ENCODE results near the gene PLA2G6. TPM values are rescaled to one million over a fixed set of nuclear protein-coding genes. Genes with fewer than 3 reads are reported as not detected.

Gene PLA2G6
- polyA plus RNA-seq, 2 of the 4 experiments (the other 2 are of a cell fraction) = 7.4 to 7.6 TPM

- Histone ChIP-seq H3K27ac (no peak overlapping the region), H3K4me2 (no peak overlapping the region), H3K4me3 (no peak overlapping the region), H3K9me3 (no peaks in the 10 kb centered on the region), H3K4me1 (no peaks in the 10 kb centered on the region)
- no peak for ATAC-seq
- TF ChIP-seq POLR2A (IDR thresholded peaks at IDR 0.05; ENCODE audit: low read length) = no peak
- no peak for TF ChIP-seq BHLHE40 (IDR thresholded peaks at IDR 0.05; ENCODE audit: low read depth, low read length)
- no peak for TF ChIP-seq HEYL (CRISPR knock-in tag; IDR thresholded peaks at IDR 0.05)
- TF ChIP-seq CHD4 (IDR thresholded peaks at IDR 0.05; ENCODE audit: borderline replicate concordance) = no peak
- TF ChIP-seq RCOR1 (IDR thresholded peaks at IDR 0.05; ENCODE audit: low read depth, low read length) = no peak
- no peak for TF ChIP-seq MAFK (IDR thresholded peaks at IDR 0.05; ENCODE audit: partially characterized antibody)
- TF ChIP-seq HOXB5 (CRISPR knock-in tag; IDR thresholded peaks at IDR 0.05) = no peak
- TF ChIP-seq PHF8 (IDR thresholded peaks at IDR 0.05; ENCODE audit: borderline replicate concordance, low read depth) = no peak
- TF ChIP-seq HOXA7 (CRISPR knock-in tag; IDR thresholded peaks at IDR 0.05) = no peak
- no peak for TF ChIP-seq EHMT2 (IDR thresholded peaks at IDR 0.05; ENCODE audit: low read depth)
- no peak for TF ChIP-seq TP53 (CRISPR knock-in tag; IDR thresholded peaks at IDR 0.05)
- no peak for FAIRE-seq
- WGBS (ENCODE audit: missing lambda C conversion rate) = 67% methylated on average over 6 of the region's 6 CpGs
- POLR2A ChIA-PET = interaction anchor here (0.6 kb wide), 1 partner anchor 161 kb away, joined by 3 read pairs; no protein-coding TSS in a partner anchor
- CTCF ChIA-PET = no interaction called here
- DNase-seq (ENCODE audit: low read depth in 1 of 2, low spot score in 1 of 2) = no peak
Observed at GRCh38 chr22:38193580-38193979, 11.9 kb upstream of the PLA2G6 start.

- DNase-seq (ENCODE audit: low read depth in 1 of 2, low spot score in 1 of 2) (no peak), FAIRE-seq (no peak), ATAC-seq (no peak)
- Histone ChIP-seq H3K4me2 (no peak overlapping the region), H3K27ac (no peak overlapping the region), H3K4me1 (peaks cover 7% of the 10 kb centered on the region), H3K4me3 (no peak overlapping the region), H3K9me3 (no peaks in the 10 kb centered on the region)
- TF ChIP-seq HOXB13 (CRISPR knock-in tag; IDR thresholded peaks at IDR 0.05; ENCODE audit: low read depth) (no peak), BHLHE40 (IDR thresholded peaks at IDR 0.05; ENCODE audit: low read depth, low read length) (no peak), EHMT2 (IDR thresholded peaks at IDR 0.05; ENCODE audit: low read depth) (no peak), TP53 (CRISPR knock-in tag; IDR thresholded peaks at IDR 0.05) (no peak), KDM1A (IDR thresholded peaks at IDR 0.05; ENCODE audit: low read depth) (no peak), CHD4 (IDR thresholded peaks at IDR 0.05; ENCODE audit: borderline replicate concordance) (no peak), FOSB (CRISPR knock-in tag; IDR thresholded peaks at IDR 0.05) (no peak), NR3C1 (IDR thresholded peaks at IDR 0.05) (no peak)
- TF ChIP-seq, protein P1, sequence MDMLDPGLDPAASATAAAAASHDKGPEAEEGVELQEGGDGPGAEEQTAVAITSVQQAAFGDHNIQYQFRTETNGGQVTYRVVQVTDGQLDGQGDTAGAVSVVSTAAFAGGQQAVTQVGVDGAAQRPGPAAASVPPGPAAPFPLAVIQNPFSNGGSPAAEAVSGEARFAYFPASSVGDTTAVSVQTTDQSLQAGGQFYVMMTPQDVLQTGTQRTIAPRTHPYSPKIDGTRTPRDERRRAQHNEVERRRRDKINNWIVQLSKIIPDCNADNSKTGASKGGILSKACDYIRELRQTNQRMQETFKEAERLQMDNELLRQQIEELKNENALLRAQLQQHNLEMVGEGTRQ (IDR thresholded peaks at IDR 0.05) = no peak
- POLR2A ChIA-PET = interaction anchor here (0.8 kb wide), 1 partner anchor 11 kb away, joined by 3 read pairs; the partner anchor contains the start of gene PLA2G6
- CTCF ChIA-PET = no interaction called here
- 93% methylated on average over 3 of the region's 3 CpGs for WGBS (ENCODE audit: missing lambda C conversion rate)
Observed at GRCh38 chr22:38192475-38192863, 10.8 kb upstream of the PLA2G6 start.

GRCh38 chr22:38191731-38192474 is 10.3 kb upstream of the PLA2G6 start:
- H3K27ac ChIP-seq = no peak overlapping the region

DNA sequence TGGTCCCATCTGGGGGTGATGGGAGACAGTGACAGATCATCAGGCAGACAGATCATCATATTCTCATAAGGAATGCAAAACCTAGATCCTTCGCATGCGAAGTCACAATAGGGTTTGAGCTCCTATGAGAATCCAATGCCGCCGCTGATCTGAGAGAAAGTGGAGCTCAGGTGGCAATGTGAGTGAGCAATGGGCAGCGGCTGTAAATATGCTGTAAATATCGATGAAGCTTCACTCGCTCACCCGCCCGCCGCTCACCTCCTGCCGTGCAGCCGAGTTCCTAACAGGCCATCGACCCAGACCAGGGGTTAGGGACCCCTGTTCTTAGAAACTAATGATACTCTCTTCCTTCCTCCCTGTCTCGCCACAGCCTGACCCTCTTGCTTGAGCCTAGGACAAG is 9.4 kb upstream of the PLA2G6 start:
- Histone ChIP-seq H3K4me3 (no peak overlapping the region), H3K4me1 (peaks cover 12% of the 10 kb centered on the region), H3K4me2 (no peak overlapping the region), H3K9me3 (no peaks in the 10 kb centered on the region), H3K27ac (no peak overlapping the region)
- ChIA-PET CTCF (interaction anchor here (0.6 to 1.2 kb wide), 2 partner anchors 9 to 39 kb away, joined by 3 read pairs; no protein-coding TSS in a partner anchor), POLR2A (no interaction called here)
- DNase-seq (ENCODE audit: low read depth in 1 of 2, low spot score in 1 of 2) (no peak), FAIRE-seq (no peak), ATAC-seq (no peak)
- 86% methylated on average over 14 of the region's 14 CpGs for WGBS (ENCODE audit: missing lambda C conversion rate)
- TF ChIP-seq NPAS2 (CRISPR knock-in tag; IDR thresholded peaks at IDR 0.05; ENCODE audit: borderline replicate concordance) (no peak), MYC (IDR thresholded peaks at IDR 0.05; ENCODE audit: borderline replicate concordance, low read length) (no peak), JUN (IDR thresholded peaks at IDR 0.05) (no peak), RCOR1 (IDR thresholded peaks at IDR 0.05; ENCODE audit: low read depth, low read length) (no peak), ZFP36 (IDR thresholded peaks at IDR 0.05; ENCODE audit: borderline replicate concordance, partially characterized antibody) (no peak), TFCP2L1 (CRISPR knock-in tag; IDR thresholded peaks at IDR 0.05) (no peak), EP300 (IDR thresholded peaks at IDR 0.05) (no peak), KDM5A (IDR thresholded peaks at IDR 0.05) (no peak), CBX8 (IDR thresholded peaks at IDR 0.05) (no peak)
- TF ChIP-seq, protein P1 (IDR thresholded peaks at IDR 0.05) = no peak
- TF ChIP-seq, protein P2, sequence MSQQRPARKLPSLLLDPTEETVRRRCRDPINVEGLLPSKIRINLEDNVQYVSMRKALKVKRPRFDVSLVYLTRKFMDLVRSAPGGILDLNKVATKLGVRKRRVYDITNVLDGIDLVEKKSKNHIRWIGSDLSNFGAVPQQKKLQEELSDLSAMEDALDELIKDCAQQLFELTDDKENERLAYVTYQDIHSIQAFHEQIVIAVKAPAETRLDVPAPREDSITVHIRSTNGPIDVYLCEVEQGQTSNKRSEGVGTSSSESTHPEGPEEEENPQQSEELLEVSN (IDR thresholded peaks at IDR 0.05; ENCODE audit: borderline replicate concordance, low read depth) = no peak

More at GRCh38 chr22:38191731-38192474, 10.3 kb upstream of the PLA2G6 start:
- H3K9me3 ChIP-seq = no peaks in the 10 kb centered on the region
- POLR2A ChIA-PET = interaction anchor here (0.8 kb wide), 1 partner anchor 10 kb away, joined by 3 read pairs; the partner anchor contains the start of gene PLA2G6
- H3K4me3 ChIP-seq = no peak overlapping the region
- 73% methylated on average over 10 of the region's 10 CpGs for WGBS (ENCODE audit: missing lambda C conversion rate)
- FAIRE-seq = no peak
- no peak for ATAC-seq
- DNase-seq (ENCODE audit: low read depth in 1 of 2, low spot score in 1 of 2) = no peak
- CTCF ChIA-PET = interaction anchor here (1.2 kb wide), 1 partner anchor 8 kb away, joined by 3 read pairs; no protein-coding TSS in a partner anchor
- TF ChIP-seq GATA3 (IDR thresholded peaks at IDR 0.05; ENCODE audit: borderline replicate concordance) (no peak), POLR2AphosphoS2 (conservative IDR thresholded peaks at IDR 0.05; ENCODE audit: low read length) (no peak), RARB (CRISPR knock-in tag; IDR thresholded peaks at IDR 0.05) (no peak), HDAC2 (IDR thresholded peaks at IDR 0.05) (no peak), ZNF302 (CRISPR knock-in tag; IDR thresholded peaks at IDR 0.05) (no peak), ZC3H11A (IDR thresholded peaks at IDR 0.05) (no peak), CBX8 (IDR thresholded peaks at IDR 0.05) (no peak), RCOR1 (IDR thresholded peaks at IDR 0.05; ENCODE audit: low read depth, low read length) (no peak), CHD2 (IDR thresholded peaks at IDR 0.05; ENCODE audit: low read length, partially characterized antibody) (no peak)
- H3K4me1 ChIP-seq = peaks cover 12% of the 10 kb centered on the region
- no peak overlapping the region for H3K4me2 ChIP-seq
